A549 (cell line): ENCODE data around the gene CHRNA1. TPM values are rescaled to one million over a fixed set of nuclear protein-coding genes. Genes with fewer than 3 reads are reported as not detected.

Experiments used
- ATAC-seq, 2 experiments: fragments of 200-7000 bp in 1 of 2; fragments of >200 bp in 1 of 2; cut with Nextera tagmentation in 1 of 2; cut with Tn5 transposase in 1 of 2; 3 replicates each; pipeline versions ENCODE4 v1.8.0 to v1.9.1; 2018 to 2020; ENCODE audit warnings: mild to moderate bottlenecking in 1 of 2, moderate library complexity in 1 of 2
- CTCF ChIA-PET: fragments of 300-600 bp; sonication (Branson Sonifier 250); formaldehyde crosslinking; extraction: SDS; loops from one replicate; lab custom pipeline; 2021; ENCODE audit warnings: antibody characterized with exemption, inconsistent platforms; lab: Yijun Ruan, JAX
- POLR2A ChIA-PET: fragments of 350-600 bp; formaldehyde crosslinking; extraction: SDS; loops from one replicate; lab custom pipeline; 2021; ENCODE audit warnings: antibody characterized with exemption, inconsistent platforms; lab: Yijun Ruan, JAX
- DNase-seq, 2 experiments: peaks; one replicate each; pipeline versions ENCODE4 v3.0.0 to v3.0.0-alpha.2; 2011 to 2016; ENCODE audit warnings: low read depth in 1 of 2, low spot score in 1 of 2
- FAIRE-seq: peaks from 2 replicates; lab custom pipeline; 2011; peaks lifted over from hg19 to GRCh38; lab: Jason Lieb, UNC
- H3K27ac ChIP-seq, 2 experiments: fragments of >200 bp; sonication (Bioruptor Twin); formaldehyde crosslinking; 3 replicates each; pipeline ENCODE4 v1.5.1; 2016 to 2017
- H3K4me1 ChIP-seq: fragments of >200 bp; sonication (Bioruptor Twin); formaldehyde crosslinking; 3 replicates; pipeline ENCODE4 v1.6.1; 2016
- H3K4me2 ChIP-seq: fragments of >200 bp; sonication (Bioruptor Twin); formaldehyde crosslinking; 3 replicates; pipeline ENCODE4 v1.6.1; 2016
- H3K4me3 ChIP-seq: fragments of >200 bp; sonication (Bioruptor Twin); formaldehyde crosslinking; 3 replicates; pipeline ENCODE4 v1.5.1; 2016
- H3K9me3 ChIP-seq: fragments of >200 bp; sonication (Bioruptor Twin); formaldehyde crosslinking; 3 replicates; pipeline ENCODE4 v1.6.1; 2016
- CBX8 ChIP-seq: fragments of 200-600 bp; sonication (generic); IDR thresholded peaks from 2 replicates; pipeline ENCODE4 v1.6.1; 2016
- EHF ChIP-seq: fragments of 250-450 bp; sonication (Bioruptor Pico); IDR thresholded peaks from 2 replicates; pipeline ENCODE4 v1.5.0; 2020; ENCODE audit warnings: mild to moderate bottlenecking
- EHMT2 ChIP-seq: fragments of 200-600 bp; sonication (generic); IDR thresholded peaks from 2 replicates; pipeline ENCODE4 v1.6.1; 2016; ENCODE audit warnings: antibody characterized with exemption, low read depth, mild to moderate bottlenecking, moderate library complexity
- EP300 ChIP-seq, 2 experiments: fragments of >200 bp; sonication (Bioruptor Twin); formaldehyde crosslinking; IDR thresholded peaks; 2 replicates in 1 of 2; 3 replicates in 1 of 2; pipeline ENCODE4 v1.6.1; 2016 to 2017
- ESRRA ChIP-seq: fragments of 150-350 bp; IDR thresholded peaks from 2 replicates; pipeline ENCODE4 v1.6.1; 2014; ENCODE audit warnings: mild to moderate bottlenecking, low read length, borderline replicate concordance
- FOSB ChIP-seq: fragments of 250-450 bp; sonication (Bioruptor Pico); IDR thresholded peaks from 2 replicates; pipeline ENCODE4 v1.5.0; 2020; ENCODE audit warnings: mild to moderate bottlenecking, moderate library complexity
- FOSL2 ChIP-seq, 2 experiments: fragments of 450-650 bp in 1 of 2; fragments of >200 bp in 1 of 2; sonication (Bioruptor Twin) in 1 of 2; formaldehyde crosslinking; IDR thresholded peaks; 2 replicates each; pipeline versions ENCODE4 v1.5.0 to v1.6.1; 2016 to 2020; ENCODE audit warnings: mild to moderate bottlenecking in 1 of 2, moderate library complexity in 1 of 2
- HOXB13 ChIP-seq: fragments of 250-450 bp; sonication (Bioruptor Pico); IDR thresholded peaks from 2 replicates; pipeline ENCODE4 v1.5.0; 2020; ENCODE audit warnings: low read depth, mild to moderate bottlenecking, moderate library complexity
- JUN ChIP-seq, 2 experiments: fragments of >200 bp; sonication (Bioruptor Twin); formaldehyde crosslinking; IDR thresholded peaks; 2 replicates in 1 of 2; 3 replicates in 1 of 2; pipeline ENCODE4 v1.6.1; 2016 to 2017
- KDM1A ChIP-seq: fragments of 200-600 bp; sonication (generic); IDR thresholded peaks from 2 replicates; pipeline ENCODE4 v1.6.1; 2016; ENCODE audit warnings: low read depth, mild to moderate bottlenecking
- MYC ChIP-seq: IDR thresholded peaks from 2 replicates; pipeline ENCODE4 v1.6.1; 2012; ENCODE audit warnings: mild to moderate bottlenecking, inconsistent platforms, low read length, improper control_type of control experiment, borderline replicate concordance
- SMC3 ChIP-seq: fragments of >200 bp; sonication (Bioruptor Twin); formaldehyde crosslinking; IDR thresholded peaks from 3 replicates; pipeline ENCODE4 v1.6.1; 2018; ENCODE audit warnings: inconsistent platforms
- ZC3H11A ChIP-seq: fragments of 450-650 bp; IDR thresholded peaks from 2 replicates; pipeline ENCODE4 v1.6.1; 2014; ENCODE audit warnings: antibody characterized with exemption, mild to moderate bottlenecking
- ZFP36 ChIP-seq: fragments of 450-650 bp; IDR thresholded peaks from 2 replicates; pipeline ENCODE4 v1.6.1; 2014; ENCODE audit warnings: borderline replicate concordance; ENCODE audit not compliant: partially characterized antibody
- ZNF302 ChIP-seq: fragments of 250-450 bp; sonication (Bioruptor Pico); IDR thresholded peaks from 2 replicates; pipeline ENCODE4 v1.9.0; 2021; ENCODE audit warnings: inconsistent platforms, mild to moderate bottlenecking, moderate library complexity
- WGBS: methylation state at CpG from one replicate; pipeline ENCODE4 v1.1.6; 2017; ENCODE audit errors: missing lambda C conversion rate; 5-methylcytosine and 5-hydroxymethylcytosine counted together
- polyA minus RNA-seq: library from RNA; depleted of rRNA, polyadenylated mRNA; stranded (reverse); fragments of >200 nt; gene quantifications from 2 replicates; pipeline ENCODE4 v1.2.3, GENCODE V29; 2011; rRNA and poly(A)+ RNA removed
- polyA plus RNA-seq, 4 experiments: library from polyadenylated mRNA; depleted of rRNA in 3 of 4; stranded (reverse); fragments of >200 nt; fragmentation: RNase III in 1 of 4; extraction: RNeasy Plus Mini Kit Qiagen cat#74134 plus additional on column Dnase treatment in 1 of 4; gene quantifications; 2 replicates in 3 of 4; 3 replicates in 1 of 4; pipeline ENCODE4 v1.2.3, GENCODE V29; 2011 to 2017
- TF ChIP-seq, protein P1 (sequence below): fragments of >200 bp; sonication (Bioruptor Twin); formaldehyde crosslinking; IDR thresholded peaks from 3 replicates; pipeline ENCODE4 v1.6.1; 2016
- TF ChIP-seq, protein P2 (sequence below): fragments of 250-450 bp; sonication (Bioruptor Pico); IDR thresholded peaks from 2 replicates; pipeline ENCODE4 v1.5.0; 2021; ENCODE audit warnings: mild to moderate bottlenecking, moderate library complexity, borderline replicate concordance
- TF ChIP-seq, protein P3 (sequence below): fragments of >200 bp; sonication (Bioruptor Twin); formaldehyde crosslinking; IDR thresholded peaks from 3 replicates; pipeline ENCODE4 v1.5.1; 2016
- TF ChIP-seq, protein P4 (sequence below): fragments of >200 bp; sonication (Bioruptor Twin); formaldehyde crosslinking; IDR thresholded peaks from 2 replicates; pipeline ENCODE4 v1.6.1; 2016
- TF ChIP-seq, protein P5 (sequence below): IDR thresholded peaks from 2 replicates; pipeline ENCODE4 v1.6.1; 2012

Gene CHRNA1
- polyA plus RNA-seq (2011; rRNA removed) (not detected in 2 replicates), polyA plus RNA-seq (2017; fragmentation: RNase III; extraction: RNeasy Plus Mini Kit Qiagen cat#74134 plus additional on column Dnase treatment) (not detected in 3 replicates), polyA minus RNA-seq (not detected in 2 replicates)
- polyA plus RNA-seq (2012; cell fraction: cytosol; rRNA removed), result not detected in 2 replicates
- polyA plus RNA-seq (2012; cell fraction: nucleus; rRNA removed), result not detected in 2 replicates

DNA sequence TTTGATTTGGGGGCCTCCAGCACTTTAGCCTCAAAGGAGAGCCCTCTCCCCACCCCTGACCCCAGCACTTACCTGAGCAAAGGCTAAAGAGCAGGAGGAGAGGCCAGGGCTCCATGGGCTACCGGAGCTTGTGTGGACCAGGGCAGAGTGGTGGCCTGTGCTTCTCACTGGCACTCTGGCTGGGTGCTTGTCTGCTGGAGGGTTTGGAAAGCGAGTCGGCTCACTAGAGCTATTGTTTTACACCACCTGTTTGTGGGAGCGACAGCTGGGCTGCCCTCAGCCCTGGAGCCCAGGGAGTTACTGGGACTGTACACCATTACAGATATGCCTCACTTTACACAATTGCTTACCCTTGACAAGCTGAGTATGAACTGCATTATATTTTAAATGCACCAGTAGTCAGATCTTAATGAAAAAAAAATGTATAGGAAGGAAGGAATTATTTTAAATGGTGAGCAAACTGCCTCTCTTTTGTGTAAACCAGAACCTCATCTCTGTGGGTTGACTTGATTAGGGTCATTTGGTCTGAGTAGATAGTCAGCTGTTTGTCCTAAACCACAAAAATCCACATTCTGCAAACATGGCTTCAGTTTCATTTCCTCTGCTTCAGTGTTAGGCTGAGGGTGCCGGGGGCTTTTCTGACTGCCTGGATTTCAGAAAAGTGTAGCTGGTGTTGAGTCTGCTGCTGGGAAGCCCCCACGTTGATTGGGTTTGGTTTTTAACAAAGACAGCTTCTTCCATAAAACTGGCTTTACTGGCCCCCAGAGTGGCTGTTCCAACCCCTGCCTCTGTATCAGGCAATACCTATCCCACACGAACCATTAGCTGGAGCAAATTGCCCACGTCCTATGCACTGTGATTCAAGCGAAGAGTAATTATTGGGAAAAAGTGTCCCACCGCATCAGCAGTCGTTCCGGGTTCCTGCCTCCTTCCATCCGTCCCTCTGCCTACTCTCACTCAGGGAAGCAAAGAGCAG, at the start of gene CHRNA1:
Gene CHRNA1 (minus strand): TSS at position 193 of the 976 bp plus-strand sequence. CDS start 78 bp downstream, at position 115.
- FAIRE-seq (no peak), ATAC-seq (peak in 1 of 2 experiments; percentile 45; a peak in 3 of 6 replicates), DNase-seq (no peak)
- no peak within 1 kb of the TSS for H3K4me3 ChIP-seq
- 81% methylated on average over 13 of the region's 13 CpGs for WGBS
- H3K4me2 ChIP-seq, result peak within 1 kb of the TSS; percentile 26; the same call in 1 of the 3 replicates
- CTCF ChIA-PET, result interaction anchor here (0.7 to 7.3 kb wide), 16 partner anchors 8 to 241 kb away, joined by 3 to 68 read pairs (median 4); partner anchors contain the start of gene CHN1
- peak within 1 kb of the TSS in 1 of 2 experiments; percentile 2; a peak in 1 of 6 replicates for H3K27ac ChIP-seq
- H3K4me1 ChIP-seq, result peaks cover 10% of the 10 kb centered on the region; the same call in 1 of the 3 replicates
- H3K9me3 ChIP-seq, result no peaks in the 10 kb centered on the region
- TF ChIP-seq FOSL2 (IDR thresholded peaks at IDR 0.05) (no peak), FOSL2 (CRISPR knock-in tag; IDR thresholded peaks at IDR 0.05) (no peak), ZNF302 (CRISPR knock-in tag) (no peak), ESRRA (no peak), EHF (no peak), JUN (IDR thresholded peaks at IDR 0.05) (no peak), EHMT2 (no peak), MYC (no peak), CBX8 (no peak), ZFP36 (no peak), EP300 (IDR thresholded peaks at IDR 0.05) (no peak), SMC3 (no peak), KDM1A (no peak), HOXB13 (CRISPR knock-in tag) (no peak), ZC3H11A (no peak), FOSB (CRISPR knock-in tag) (no peak)
- TF ChIP-seq, protein P1, sequence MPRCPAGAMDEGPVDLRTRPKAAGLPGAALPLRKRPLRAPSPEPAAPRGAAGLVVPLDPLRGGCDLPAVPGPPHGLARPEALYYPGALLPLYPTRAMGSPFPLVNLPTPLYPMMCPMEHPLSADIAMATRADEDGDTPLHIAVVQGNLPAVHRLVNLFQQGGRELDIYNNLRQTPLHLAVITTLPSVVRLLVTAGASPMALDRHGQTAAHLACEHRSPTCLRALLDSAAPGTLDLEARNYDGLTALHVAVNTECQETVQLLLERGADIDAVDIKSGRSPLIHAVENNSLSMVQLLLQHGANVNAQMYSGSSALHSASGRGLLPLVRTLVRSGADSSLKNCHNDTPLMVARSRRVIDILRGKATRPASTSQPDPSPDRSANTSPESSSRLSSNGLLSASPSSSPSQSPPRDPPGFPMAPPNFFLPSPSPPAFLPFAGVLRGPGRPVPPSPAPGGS, result no peak
- TF ChIP-seq, protein P2, sequence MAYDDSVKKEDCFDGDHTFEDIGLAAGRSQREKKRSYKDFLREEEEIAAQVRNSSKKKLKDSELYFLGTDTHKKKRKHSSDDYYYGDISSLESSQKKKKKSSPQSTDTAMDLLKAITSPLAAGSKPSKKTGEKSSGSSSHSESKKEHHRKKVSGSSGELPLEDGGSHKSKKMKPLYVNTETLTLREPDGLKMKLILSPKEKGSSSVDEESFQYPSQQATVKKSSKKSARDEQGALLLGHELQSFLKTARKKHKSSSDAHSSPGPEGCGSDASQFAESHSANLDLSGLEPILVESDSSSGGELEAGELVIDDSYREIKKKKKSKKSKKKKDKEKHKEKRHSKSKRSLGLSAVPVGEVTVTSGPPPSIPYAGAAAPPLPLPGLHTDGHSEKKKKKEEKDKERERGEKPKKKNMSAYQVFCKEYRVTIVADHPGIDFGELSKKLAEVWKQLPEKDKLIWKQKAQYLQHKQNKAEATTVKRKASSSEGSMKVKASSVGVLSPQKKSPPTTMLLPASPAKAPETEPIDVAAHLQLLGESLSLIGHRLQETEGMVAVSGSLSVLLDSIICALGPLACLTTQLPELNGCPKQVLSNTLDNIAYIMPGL, result no peak
- TF ChIP-seq, protein P3, sequence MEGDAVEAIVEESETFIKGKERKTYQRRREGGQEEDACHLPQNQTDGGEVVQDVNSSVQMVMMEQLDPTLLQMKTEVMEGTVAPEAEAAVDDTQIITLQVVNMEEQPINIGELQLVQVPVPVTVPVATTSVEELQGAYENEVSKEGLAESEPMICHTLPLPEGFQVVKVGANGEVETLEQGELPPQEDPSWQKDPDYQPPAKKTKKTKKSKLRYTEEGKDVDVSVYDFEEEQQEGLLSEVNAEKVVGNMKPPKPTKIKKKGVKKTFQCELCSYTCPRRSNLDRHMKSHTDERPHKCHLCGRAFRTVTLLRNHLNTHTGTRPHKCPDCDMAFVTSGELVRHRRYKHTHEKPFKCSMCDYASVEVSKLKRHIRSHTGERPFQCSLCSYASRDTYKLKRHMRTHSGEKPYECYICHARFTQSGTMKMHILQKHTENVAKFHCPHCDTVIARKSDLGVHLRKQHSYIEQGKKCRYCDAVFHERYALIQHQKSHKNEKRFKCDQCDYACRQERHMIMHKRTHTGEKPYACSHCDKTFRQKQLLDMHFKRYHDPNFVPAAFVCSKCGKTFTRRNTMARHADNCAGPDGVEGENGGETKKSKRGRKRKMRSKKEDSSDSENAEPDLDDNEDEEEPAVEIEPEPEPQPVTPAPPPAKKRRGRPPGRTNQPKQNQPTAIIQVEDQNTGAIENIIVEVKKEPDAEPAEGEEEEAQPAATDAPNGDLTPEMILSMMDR, result no peak
- TF ChIP-seq, protein P4, sequence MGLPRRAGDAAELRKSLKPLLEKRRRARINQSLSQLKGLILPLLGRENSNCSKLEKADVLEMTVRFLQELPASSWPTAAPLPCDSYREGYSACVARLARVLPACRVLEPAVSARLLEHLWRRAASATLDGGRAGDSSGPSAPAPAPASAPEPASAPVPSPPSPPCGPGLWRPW, result no peak
- TF ChIP-seq, protein P5, sequence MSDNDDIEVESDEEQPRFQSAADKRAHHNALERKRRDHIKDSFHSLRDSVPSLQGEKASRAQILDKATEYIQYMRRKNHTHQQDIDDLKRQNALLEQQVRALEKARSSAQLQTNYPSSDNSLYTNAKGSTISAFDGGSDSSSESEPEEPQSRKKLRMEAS, result no peak
- POLR2A ChIA-PET, result interaction anchor here (0.6 kb wide), 1 partner anchor 70 kb away, joined by 3 read pairs; no protein-coding TSS in a partner anchor
